Progenitor cell of endocrine pancreas (in vitro differentiated cells): Measurements from ENCODE around the gene MOAP1. TPM values are rescaled to one million over a fixed set of nuclear protein-coding genes. Genes with fewer than 3 reads are reported as not detected.
"Not testable (repeated sequence)": the region's sequence is repeated elsewhere in the genome, so short reads cannot be mapped to it uniquely, and the experiment has no call there.

Experiments
- DNase-seq: peaks from one replicate; pipeline ENCODE4 v3.0.0; 2021; ENCODE audit warnings: low spot score; ENCODE audit not compliant: unreplicated experiment
- H3K27ac Mint-ChIP-seq: 2 replicates; pipeline ENCODE4 v1.8.0; 2021; ENCODE audit warnings: mild to moderate bottlenecking, moderate library complexity, mixed read lengths
- H3K27me3 Mint-ChIP-seq: 2 replicates; pipeline ENCODE4 v1.8.0; 2021; ENCODE audit warnings: mixed read lengths
- H3K36me3 Mint-ChIP-seq: 2 replicates; pipeline ENCODE4 v1.8.0; 2022; ENCODE audit warnings: mixed read lengths; ENCODE audit not compliant: insufficient read depth
- H3K4me1 Mint-ChIP-seq: 2 replicates; pipeline ENCODE4 v1.8.0; 2021; ENCODE audit warnings: low read depth, mixed read lengths
- H3K4me3 Mint-ChIP-seq: 2 replicates; pipeline ENCODE4 v1.8.0; 2021; ENCODE audit warnings: low read depth, mild to moderate bottlenecking, moderate library complexity, mixed read lengths
- H3K9me3 Mint-ChIP-seq: 2 replicates; pipeline ENCODE4 v1.8.0; 2021; ENCODE audit warnings: low read depth, mixed read lengths
- total RNA-seq: library from RNA; stranded (reverse); gene quantifications from 2 replicates; pipeline ENCODE4 v1.2.1, GENCODE V29; 2021
- TF ChIP-seq, protein P1 (sequence below): fragments of 200-600 bp; sonication (generic); IDR thresholded peaks from one replicate; pipeline ENCODE4 v1.5.0; 2021; ENCODE audit warnings: antibody characterized with exemption, mild to moderate bottlenecking; ENCODE audit not compliant: unreplicated experiment

The MOAP1 gene
- total RNA-seq, 1 donor from 2014 or later: 23.4 TPM

DNA sequence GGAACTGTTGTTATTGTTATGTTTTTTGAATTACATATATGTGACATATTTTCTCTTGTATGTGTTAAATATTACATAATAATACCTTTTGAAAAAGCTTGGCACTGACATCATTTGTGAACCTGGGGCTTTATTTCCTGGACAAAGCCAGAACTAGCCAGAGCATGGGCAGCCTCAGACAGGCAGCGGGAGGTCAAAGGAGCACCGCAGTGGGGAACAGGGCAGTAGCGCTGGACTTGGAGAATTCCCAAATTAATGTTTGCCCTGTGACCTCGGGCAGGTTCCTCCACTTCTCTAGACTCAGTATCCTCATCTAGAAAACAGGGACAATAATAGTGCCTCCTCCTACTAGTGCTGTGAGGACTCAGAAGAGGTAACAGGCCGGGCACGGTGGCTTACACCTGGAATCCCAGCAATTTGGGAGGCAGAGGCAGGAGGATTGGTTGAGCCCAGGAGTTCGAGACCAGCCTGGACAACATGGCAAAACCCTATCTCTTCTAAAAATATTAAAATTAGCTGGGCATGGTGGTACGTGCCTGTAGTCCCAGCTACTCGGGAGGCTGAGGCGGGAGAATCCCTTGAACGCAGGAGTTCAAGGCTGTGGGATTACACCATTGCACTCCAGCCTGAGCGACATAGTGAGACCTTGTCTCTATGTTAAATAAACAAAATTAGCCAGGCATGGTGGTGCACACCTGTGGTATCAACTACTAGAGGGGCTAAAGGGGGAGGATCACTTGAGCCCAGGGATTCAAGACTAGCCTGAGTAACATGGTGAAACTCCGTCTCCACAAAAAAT, 41.6 kb downstream of the MOAP1 start:
- H3K36me3 Mint-ChIP-seq: no peaks in the 10 kb centered on the region
- no peaks in the 10 kb centered on the region for H3K27me3 Mint-ChIP-seq
- peaks cover 5% of the 10 kb centered on the region for H3K4me1 Mint-ChIP-seq
- no peak overlapping the region for H3K27ac Mint-ChIP-seq
- no peak for DNase-seq
- H3K9me3 Mint-ChIP-seq: no peaks in the 10 kb centered on the region
- no peak overlapping the region for H3K4me3 Mint-ChIP-seq
- TF ChIP-seq, protein P1, sequence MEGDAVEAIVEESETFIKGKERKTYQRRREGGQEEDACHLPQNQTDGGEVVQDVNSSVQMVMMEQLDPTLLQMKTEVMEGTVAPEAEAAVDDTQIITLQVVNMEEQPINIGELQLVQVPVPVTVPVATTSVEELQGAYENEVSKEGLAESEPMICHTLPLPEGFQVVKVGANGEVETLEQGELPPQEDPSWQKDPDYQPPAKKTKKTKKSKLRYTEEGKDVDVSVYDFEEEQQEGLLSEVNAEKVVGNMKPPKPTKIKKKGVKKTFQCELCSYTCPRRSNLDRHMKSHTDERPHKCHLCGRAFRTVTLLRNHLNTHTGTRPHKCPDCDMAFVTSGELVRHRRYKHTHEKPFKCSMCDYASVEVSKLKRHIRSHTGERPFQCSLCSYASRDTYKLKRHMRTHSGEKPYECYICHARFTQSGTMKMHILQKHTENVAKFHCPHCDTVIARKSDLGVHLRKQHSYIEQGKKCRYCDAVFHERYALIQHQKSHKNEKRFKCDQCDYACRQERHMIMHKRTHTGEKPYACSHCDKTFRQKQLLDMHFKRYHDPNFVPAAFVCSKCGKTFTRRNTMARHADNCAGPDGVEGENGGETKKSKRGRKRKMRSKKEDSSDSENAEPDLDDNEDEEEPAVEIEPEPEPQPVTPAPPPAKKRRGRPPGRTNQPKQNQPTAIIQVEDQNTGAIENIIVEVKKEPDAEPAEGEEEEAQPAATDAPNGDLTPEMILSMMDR: no peak

DNA sequence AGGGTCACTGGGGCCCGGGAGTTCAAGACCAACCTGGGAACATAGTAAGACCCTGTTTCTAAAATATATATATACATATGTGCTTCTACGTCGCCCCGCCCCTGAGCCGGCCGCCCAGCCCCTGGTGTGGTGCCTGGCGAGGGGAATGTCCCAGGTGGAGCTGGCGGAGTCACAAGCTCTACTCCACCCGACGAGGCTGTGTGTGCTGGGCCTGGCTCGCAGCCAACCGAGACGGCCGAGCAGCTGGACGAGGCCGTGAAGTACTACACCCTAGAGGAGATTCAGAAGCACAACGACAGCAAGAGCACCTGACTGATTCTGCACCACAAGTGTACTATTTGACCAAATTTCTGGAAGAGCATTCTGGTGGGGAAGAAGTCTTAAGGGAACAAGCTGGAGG, 46.8 kb downstream of the MOAP1 start:
- no peaks in the 10 kb centered on the region for H3K27me3 Mint-ChIP-seq
- H3K9me3 Mint-ChIP-seq: no peaks in the 10 kb centered on the region
- no peak overlapping the region for H3K4me3 Mint-ChIP-seq
- no peak for DNase-seq
- TF ChIP-seq, protein P1: no peak
- H3K27ac Mint-ChIP-seq: no peak overlapping the region
- H3K4me1 Mint-ChIP-seq: peaks cover 1% of the 10 kb centered on the region
- H3K36me3 Mint-ChIP-seq: no peaks in the 10 kb centered on the region

DNA sequence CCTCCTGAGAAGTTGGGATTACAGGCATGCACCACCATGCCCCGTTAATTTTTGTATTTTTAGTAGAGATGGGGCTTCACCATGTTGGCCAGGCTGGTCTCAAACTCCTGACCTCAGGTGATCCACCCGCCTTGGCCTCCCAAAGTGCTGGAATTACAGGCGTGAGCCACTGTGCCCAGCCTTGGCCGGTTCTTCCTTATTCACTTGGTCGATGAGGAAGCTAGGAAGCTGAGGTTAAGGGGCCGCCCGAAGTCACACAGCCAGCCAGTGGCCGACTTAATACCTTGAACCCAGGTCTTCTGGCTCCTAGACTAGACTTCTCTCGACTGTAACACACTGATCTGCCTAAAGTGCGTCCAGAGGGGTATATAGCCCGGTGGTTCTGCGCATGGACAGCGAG, 48.2 kb downstream of the MOAP1 start:
- H3K4me3 Mint-ChIP-seq, H3K27me3 Mint-ChIP-seq, H3K36me3 Mint-ChIP-seq, H3K9me3 Mint-ChIP-seq, H3K27ac Mint-ChIP-seq, H3K4me1 Mint-ChIP-seq, DNase-seq: not testable (repeated sequence)

DNA sequence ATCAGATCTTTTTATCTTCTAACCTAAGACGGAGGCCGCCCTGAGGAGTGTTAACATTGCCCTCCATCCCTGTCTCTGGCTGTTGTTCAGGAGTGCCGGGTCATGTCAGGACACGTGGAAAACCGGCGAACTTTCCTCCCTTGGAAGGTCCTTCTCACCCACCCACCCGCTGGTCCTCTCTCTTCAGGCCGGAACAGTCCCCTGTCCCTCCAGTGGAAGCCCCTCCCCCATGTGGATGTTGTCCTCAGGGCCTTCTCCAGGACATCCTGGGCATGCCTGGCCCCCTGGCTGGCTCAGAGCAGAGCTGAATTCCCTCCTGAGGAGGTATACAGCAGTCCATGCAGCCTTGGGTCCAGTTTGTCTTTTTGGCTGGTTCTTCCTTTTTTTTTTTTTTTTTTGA, 48.7 kb downstream of the MOAP1 start:
- Mint-ChIP-seq H3K9me3 (no peaks in the 10 kb centered on the region), H3K4me1 (peaks cover 1% of the 10 kb centered on the region), H3K36me3 (no peaks in the 10 kb centered on the region), H3K27ac (no peak overlapping the region), H3K27me3 (no peaks in the 10 kb centered on the region), H3K4me3 (no peak overlapping the region)
- DNase-seq: no peak
- TF ChIP-seq, protein P1: no peak

DNA sequence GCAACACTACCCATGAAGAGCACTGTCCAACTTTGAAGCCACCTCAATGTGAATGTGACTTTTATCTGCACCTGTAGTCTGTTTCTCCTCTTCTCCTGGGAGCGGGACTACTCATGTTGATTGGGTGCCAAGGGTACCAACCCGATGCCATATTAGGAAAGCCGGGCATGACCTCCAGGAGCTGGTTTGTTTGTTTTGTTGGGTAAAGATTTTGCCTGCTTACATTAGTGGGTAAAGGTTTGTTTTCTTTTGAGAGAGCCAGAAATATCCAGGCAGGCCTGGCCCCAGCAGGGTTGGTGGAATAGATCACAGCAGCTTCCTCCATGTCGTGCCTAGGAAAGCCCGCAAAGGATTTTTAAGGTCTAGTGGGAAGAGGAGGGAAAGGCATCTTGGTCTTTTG, 49.3 kb downstream of the MOAP1 start:
- TF ChIP-seq, protein P1: no peak
- H3K4me3 Mint-ChIP-seq: no peak overlapping the region
- H3K36me3 Mint-ChIP-seq: no peaks in the 10 kb centered on the region
- no peaks in the 10 kb centered on the region for H3K9me3 Mint-ChIP-seq
- no peaks in the 10 kb centered on the region for H3K27me3 Mint-ChIP-seq
- DNase-seq: no peak
- H3K27ac Mint-ChIP-seq: no peak overlapping the region
- H3K4me1 Mint-ChIP-seq: peaks cover 1% of the 10 kb centered on the region

DNA sequence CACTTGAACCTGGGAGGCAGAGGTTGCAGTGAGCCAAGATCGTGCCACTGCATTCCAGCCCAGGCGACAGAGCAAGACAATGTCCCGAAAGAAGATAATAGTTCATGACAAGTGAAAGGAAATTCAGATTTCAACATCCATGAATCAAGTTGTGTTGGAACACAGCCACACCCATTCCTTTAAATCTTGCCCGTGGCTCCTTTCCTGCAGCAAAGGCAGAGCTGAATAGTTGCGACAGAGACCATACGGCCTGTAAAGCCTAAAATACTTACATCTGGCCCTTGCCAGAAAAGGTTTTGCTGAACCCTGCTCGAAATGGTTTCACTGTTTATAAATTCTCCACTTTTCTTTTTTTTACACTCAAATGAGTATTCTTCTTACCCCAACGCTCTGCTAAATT, 51.2 kb downstream of the MOAP1 start:
- Mint-ChIP-seq H3K4me3 (no peak overlapping the region), H3K4me1 (no peaks in the 10 kb centered on the region), H3K27me3 (no peaks in the 10 kb centered on the region)

More for the DNA sequence above, 51.2 kb downstream of the MOAP1 start:
- Mint-ChIP-seq H3K9me3 (no peaks in the 10 kb centered on the region), H3K36me3 (no peaks in the 10 kb centered on the region), H3K27ac (no peak overlapping the region)
- DNase-seq: no peak
- TF ChIP-seq, protein P1: no peak
